Activated T-helper 1 cell treated with anti-CD3 and anti-CD28 coated beads, Interleukin-12 subunit alpha, Interleukin-12 subunit beta, Interleukin-2, Interleukin-4 antibody, amounts not matched to agents 30 ng/mL and 10 ng/mL and 1 ng/mL, durations not matched to agents 14 hours and 24 hours and 36 hours (primary cell): ENCODE measurements around the gene RNF220. TPM values are rescaled to one million over a fixed set of nuclear protein-coding genes. Genes with fewer than 3 reads are reported as not detected.

Experiments used
- DNase-seq: peaks from one replicate; pipeline ENCODE4 v3.0.0; 2021; ENCODE audit warnings: low spot score
- H3K27ac Mint-ChIP-seq: one replicate; pipeline ENCODE4 v1.8.0; 2021; ENCODE audit warnings: mild to moderate bottlenecking, mixed read lengths
- H3K27me3 Mint-ChIP-seq: one replicate; pipeline ENCODE4 v1.8.0; 2022; ENCODE audit warnings: mild to moderate bottlenecking, moderate library complexity, mixed read lengths; ENCODE audit not compliant: insufficient read depth
- H3K36me3 Mint-ChIP-seq: one replicate; pipeline ENCODE4 v1.8.0; 2021; ENCODE audit warnings: low read depth, mixed read lengths
- H3K4me1 Mint-ChIP-seq: one replicate; pipeline ENCODE4 v1.8.0; 2021; ENCODE audit warnings: low read depth, mixed read lengths
- H3K4me3 Mint-ChIP-seq: one replicate; pipeline ENCODE4 v1.8.0; 2021; ENCODE audit warnings: mild to moderate bottlenecking, moderate library complexity, mixed read lengths
- H3K9me3 Mint-ChIP-seq: one replicate; pipeline ENCODE4 v1.8.0; 2021; ENCODE audit warnings: mixed read lengths
- intact Hi-C: fragments of 100-400 bp; cut with micrococcal nuclease; formaldehyde crosslinking; loops from one replicate; pipeline ENCODE4 v1.15.1; 2024
- total RNA-seq: library from RNA; stranded (reverse); gene quantifications from 2 replicates; pipeline ENCODE4 v1.2.3, GENCODE V29; 2022

The RNF220 gene
- total RNA-seq, 1 donor from 2014 or later, result 103 TPM

DNA sequence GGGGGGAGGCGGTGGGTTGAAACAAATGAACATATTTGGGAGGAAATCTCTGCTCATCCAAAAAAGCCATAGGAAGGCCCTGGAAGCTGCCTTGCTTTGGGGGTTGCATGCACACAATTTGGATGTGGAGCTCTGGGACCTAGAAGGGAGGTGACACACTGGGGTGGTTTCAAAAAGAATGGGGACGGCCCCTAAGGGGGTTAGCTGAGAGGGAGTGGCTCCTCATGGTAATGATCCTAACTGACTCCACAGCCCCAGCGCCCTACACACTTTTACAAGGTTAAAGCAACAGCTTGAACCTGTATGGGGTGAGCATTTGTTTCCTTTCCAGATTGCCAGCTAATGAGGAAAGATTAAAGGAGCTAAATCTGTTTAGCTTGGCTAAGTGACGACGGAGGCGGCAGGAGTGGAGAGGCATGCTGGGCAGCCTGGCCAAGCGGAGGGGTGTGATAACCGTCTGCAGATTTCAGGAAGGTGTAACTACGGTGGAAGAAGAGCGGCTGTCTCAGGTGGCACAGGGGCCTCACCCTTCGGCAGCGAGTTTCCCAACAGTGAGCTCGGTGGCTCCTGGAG, 107.3 kb downstream of the RNF220 start:
- no peaks in the 10 kb centered on the region for H3K9me3 Mint-ChIP-seq
- H3K27me3 Mint-ChIP-seq, result peaks cover 9% of the 10 kb centered on the region
- DNase-seq, result no peak
- H3K4me3 Mint-ChIP-seq, result no peak overlapping the region
- intact Hi-C loops, result no loop called here
- H3K36me3 Mint-ChIP-seq, result no peaks in the 10 kb centered on the region
- H3K27ac Mint-ChIP-seq, result no peak overlapping the region
- H3K4me1 Mint-ChIP-seq, result peaks cover 9% of the 10 kb centered on the region

GRCh38 chr1:44513111-44513510, 108.1 kb downstream of the RNF220 start:
- H3K9me3 Mint-ChIP-seq, result no peaks in the 10 kb centered on the region
- intact Hi-C loops, result no loop called here
- H3K4me3 Mint-ChIP-seq, result no peak overlapping the region
- peaks cover 9% of the 10 kb centered on the region for H3K27me3 Mint-ChIP-seq
- H3K27ac Mint-ChIP-seq, result no peak overlapping the region
- peaks cover 9% of the 10 kb centered on the region for H3K4me1 Mint-ChIP-seq
- no peak for DNase-seq
- H3K36me3 Mint-ChIP-seq, result no peaks in the 10 kb centered on the region

GRCh38 chr1:44514673-44515072, 109.6 kb downstream of the RNF220 start:
- intact Hi-C loops, result no loop called here
- Mint-ChIP-seq H3K9me3 (no peaks in the 10 kb centered on the region), H3K27ac (no peak overlapping the region), H3K36me3 (no peaks in the 10 kb centered on the region), H3K27me3 (peaks cover 9% of the 10 kb centered on the region), H3K4me3 (no peak overlapping the region), H3K4me1 (peaks cover 9% of the 10 kb centered on the region)
- DNase-seq, result no peak

DNA sequence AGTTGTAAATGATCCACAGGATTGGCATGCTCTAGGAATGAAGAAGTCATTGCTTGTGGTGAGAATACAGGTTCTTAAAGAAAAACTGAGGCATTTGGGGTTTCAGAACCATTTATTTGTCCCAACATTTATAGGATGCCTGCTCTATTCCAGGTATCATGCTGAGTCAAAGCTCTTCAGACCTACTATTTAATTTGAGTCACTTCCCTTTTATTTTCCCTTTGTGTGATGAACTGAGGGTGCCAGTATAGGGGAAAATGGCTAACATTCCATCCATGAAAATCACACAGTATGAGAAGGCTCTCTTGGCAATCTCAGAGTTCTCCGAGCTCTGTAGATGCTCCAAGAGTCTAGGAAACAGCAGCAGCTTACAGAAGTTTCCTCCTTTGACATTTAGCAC, 110.4 kb downstream of the RNF220 start:
- intact Hi-C loops, result no loop called here
- H3K27me3 Mint-ChIP-seq, result peaks cover 9% of the 10 kb centered on the region
- no peak overlapping the region for H3K4me3 Mint-ChIP-seq
- H3K9me3 Mint-ChIP-seq, result no peaks in the 10 kb centered on the region
- no peaks in the 10 kb centered on the region for H3K36me3 Mint-ChIP-seq
- peaks cover 9% of the 10 kb centered on the region for H3K4me1 Mint-ChIP-seq
- no peak for DNase-seq
- no peak overlapping the region for H3K27ac Mint-ChIP-seq

GRCh38 chr1:44519035-44519676, 114.1 kb downstream of the RNF220 start:
- no peak overlapping the region for H3K27ac Mint-ChIP-seq
- H3K4me3 Mint-ChIP-seq, result no peak overlapping the region
- H3K36me3 Mint-ChIP-seq, result no peaks in the 10 kb centered on the region
- no peaks in the 10 kb centered on the region for H3K4me1 Mint-ChIP-seq
- DNase-seq, result no peak
- peaks cover 9% of the 10 kb centered on the region for H3K27me3 Mint-ChIP-seq
- no peaks in the 10 kb centered on the region for H3K9me3 Mint-ChIP-seq
- intact Hi-C loops, result no loop called here

GRCh38 chr1:44521378-44522080, 116.5 kb downstream of the RNF220 start:
- Mint-ChIP-seq H3K27me3 (peaks cover 3% of the 10 kb centered on the region), H3K9me3 (no peaks in the 10 kb centered on the region), H3K4me1 (no peaks in the 10 kb centered on the region), H3K27ac (no peak overlapping the region), H3K4me3 (no peak overlapping the region), H3K36me3 (no peaks in the 10 kb centered on the region)
- intact Hi-C loops, result no loop called here
- no peak for DNase-seq

DNA sequence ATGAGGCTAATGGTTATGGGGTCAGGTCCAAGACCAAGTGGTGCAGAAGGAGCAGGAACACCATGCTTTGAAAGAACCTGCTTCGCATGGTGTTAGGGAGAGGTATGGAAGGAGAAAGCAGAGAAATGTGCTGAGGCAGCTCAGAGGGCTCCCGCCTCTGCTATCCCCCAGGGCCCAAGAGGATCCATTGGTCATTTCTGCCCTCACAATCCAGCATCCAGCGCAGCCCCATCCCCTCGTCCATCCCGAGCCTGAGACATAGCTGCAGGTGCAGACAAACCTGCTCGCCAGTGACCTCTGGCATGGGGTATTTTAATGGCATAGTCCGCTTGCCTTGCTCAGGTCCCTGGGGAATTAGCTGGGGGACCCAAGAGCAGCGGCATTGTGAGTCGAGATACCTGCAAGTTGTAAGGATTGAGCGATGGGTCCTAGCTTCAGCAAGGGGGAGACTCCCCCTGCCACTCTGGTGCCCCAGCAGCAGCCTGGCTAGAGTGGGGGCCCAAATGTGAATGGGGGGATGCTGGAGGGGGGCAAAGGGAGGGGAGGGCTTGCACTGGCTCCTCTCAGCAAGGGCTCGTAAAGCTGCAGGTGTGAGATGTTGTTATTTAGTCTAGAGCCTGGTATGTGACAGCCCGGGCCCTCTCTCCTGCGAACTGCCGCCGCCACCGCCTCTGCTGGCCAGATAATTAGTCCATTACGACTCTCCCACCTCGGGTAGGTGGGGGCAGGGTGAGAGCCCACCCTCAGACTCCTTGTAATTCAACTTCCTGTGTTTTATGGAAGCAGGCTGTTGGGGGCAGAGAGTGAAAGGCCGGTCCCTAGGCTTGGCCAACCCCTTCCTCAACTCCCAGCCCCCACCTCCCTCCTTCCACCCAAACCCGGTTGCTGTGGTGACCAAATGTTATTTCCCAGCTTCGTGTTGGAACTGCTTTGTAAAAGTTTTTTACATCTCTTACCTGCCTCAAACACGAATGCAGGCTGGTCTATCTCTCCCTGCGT, 118.8 kb downstream of the RNF220 start:
- DNase-seq, result no peak
- no peak overlapping the region for H3K4me3 Mint-ChIP-seq
- intact Hi-C loops, result no loop called here
- no peaks in the 10 kb centered on the region for H3K9me3 Mint-ChIP-seq
- no peaks in the 10 kb centered on the region for H3K36me3 Mint-ChIP-seq
- no peaks in the 10 kb centered on the region for H3K27me3 Mint-ChIP-seq
- no peak overlapping the region for H3K27ac Mint-ChIP-seq
- no peaks in the 10 kb centered on the region for H3K4me1 Mint-ChIP-seq

DNA sequence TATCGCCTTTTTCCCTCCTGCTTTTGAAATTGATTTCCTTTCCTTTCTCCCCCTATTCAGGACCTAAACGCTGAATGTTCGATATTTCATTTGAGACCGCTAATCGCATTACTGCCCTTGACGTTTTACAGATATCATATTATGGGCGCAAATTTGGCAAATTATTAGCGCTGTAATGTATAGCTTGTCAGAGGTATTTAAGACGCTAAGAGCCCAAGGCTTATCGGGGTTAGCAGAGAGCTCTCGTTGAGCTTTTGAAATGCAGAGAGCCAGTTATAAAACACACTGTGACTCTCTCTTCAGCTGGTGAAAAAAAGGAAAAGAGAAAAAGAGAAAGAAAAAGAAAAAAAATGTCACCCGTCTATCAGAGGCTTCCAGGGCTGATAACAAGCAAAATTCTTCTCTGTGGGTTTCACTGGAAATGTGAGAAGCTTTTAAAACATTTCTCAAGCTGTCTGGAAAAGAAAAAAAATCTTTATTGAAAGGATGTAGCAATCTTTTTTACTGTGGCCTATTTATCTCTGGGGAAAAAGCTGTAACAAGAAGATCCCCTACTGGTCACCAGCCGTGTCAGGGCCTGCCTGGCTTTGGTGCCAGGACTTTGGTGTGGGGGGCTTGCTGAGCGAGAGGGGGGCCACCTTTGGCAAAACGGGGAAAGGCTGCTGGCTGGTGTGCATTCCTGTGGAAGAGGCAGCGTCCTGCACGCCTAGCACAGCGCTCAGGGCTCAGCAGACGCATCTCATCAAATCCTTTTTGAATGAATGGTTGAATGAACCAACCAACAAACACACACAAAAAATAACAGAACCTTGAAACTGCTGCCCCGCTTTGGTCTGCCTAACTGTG, 119.8 kb downstream of the RNF220 start:
- no peak overlapping the region for H3K4me3 Mint-ChIP-seq
- H3K4me1 Mint-ChIP-seq, result no peaks in the 10 kb centered on the region
- H3K27me3 Mint-ChIP-seq, result no peaks in the 10 kb centered on the region
- no peak for DNase-seq
- H3K27ac Mint-ChIP-seq, result no peak overlapping the region
- no peaks in the 10 kb centered on the region for H3K36me3 Mint-ChIP-seq
- intact Hi-C loops, result no loop called here
- no peaks in the 10 kb centered on the region for H3K9me3 Mint-ChIP-seq

DNA sequence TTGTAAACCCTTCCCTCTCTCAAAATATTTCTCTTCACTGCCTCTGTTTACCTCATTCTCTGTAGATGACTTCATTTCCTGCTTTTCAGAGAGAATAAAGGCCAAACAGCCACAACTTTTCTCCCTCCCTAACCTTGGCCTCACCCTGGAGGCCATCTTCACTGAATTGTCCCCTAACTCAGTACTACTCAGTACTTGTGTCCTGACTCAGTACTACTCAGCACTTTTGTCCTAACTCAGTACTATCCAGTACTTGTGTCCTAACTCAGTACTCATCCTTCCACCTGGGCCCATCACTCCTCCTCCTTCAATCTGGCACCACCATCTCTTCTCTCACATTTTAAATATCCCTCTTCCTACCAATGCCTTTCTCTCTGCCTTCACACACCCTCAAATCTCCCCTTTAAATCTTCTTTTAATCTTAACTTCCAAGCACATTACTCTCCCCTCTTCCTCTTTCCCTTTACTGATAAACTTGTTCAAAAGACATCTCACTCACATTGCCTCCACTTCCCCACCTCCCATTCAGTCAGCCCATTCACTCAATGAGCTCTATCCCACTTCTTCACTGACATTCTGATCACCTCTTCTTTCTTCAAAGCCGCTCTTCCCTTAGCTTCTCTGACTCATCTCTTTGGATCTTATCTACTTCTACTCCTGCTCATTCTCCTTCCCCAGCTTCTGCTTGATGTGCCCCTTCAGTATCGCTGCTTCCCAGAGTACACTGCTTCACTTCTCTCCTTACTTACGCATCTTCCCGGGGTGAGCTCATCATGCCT, 121.4 kb downstream of the RNF220 start:
- no peaks in the 10 kb centered on the region for H3K9me3 Mint-ChIP-seq
- H3K27me3 Mint-ChIP-seq, result peaks cover 5% of the 10 kb centered on the region
- no peak overlapping the region for H3K27ac Mint-ChIP-seq
- H3K36me3 Mint-ChIP-seq, result no peaks in the 10 kb centered on the region
- intact Hi-C loops, result no loop called here
- no peak for DNase-seq
- H3K4me1 Mint-ChIP-seq, result no peaks in the 10 kb centered on the region
- H3K4me3 Mint-ChIP-seq, result no peak overlapping the region

DNA sequence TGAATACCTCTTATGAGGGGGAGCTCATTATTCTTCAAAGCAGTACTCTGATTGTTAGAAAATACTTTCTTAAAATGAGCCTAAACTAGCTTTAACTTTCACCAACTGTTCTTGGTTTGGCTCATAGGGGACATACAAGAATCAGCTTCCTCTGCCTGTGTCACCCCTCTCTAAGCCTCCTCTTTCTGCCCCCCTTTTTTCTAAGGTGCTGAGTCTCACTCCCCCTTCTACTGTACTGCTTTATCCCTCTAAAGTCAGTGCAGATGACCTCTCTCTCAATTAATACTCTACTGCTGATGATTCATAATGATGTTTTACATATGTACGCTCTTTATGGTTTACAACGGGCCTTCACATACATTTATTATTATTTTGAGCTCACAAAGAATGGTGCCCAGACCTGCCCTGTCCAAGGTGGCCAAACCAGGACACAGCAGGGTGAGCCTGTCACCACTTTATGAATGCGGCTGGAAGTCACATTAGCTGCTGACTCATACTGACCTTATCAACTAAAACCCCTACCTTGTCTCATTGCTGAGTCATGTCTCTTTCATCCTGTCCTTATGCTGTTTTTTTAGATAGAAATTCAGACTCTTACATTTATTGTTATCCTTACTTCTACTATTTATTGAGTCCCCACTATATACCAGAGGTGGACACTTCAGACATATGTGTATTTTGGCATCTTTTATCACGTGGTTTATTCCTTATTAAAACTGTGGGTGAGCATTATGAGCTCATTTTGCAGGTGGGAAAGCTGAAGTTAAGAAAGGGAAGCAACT, 126.9 kb downstream of the RNF220 start:
- Mint-ChIP-seq H3K36me3 (no peaks in the 10 kb centered on the region), H3K27ac (no peak overlapping the region), H3K27me3 (peaks cover 14% of the 10 kb centered on the region), H3K4me3 (no peak overlapping the region), H3K4me1 (peaks cover 11% of the 10 kb centered on the region), H3K9me3 (no peaks in the 10 kb centered on the region)
- DNase-seq, result no peak
- intact Hi-C loops, result no loop called here

GRCh38 chr1:44532567-44532944, 127.5 kb downstream of the RNF220 start:
- intact Hi-C loops, result no loop called here
- Mint-ChIP-seq H3K27me3 (peaks cover 14% of the 10 kb centered on the region), H3K4me3 (no peak overlapping the region), H3K4me1 (peaks cover 11% of the 10 kb centered on the region), H3K9me3 (no peaks in the 10 kb centered on the region), H3K27ac (no peak overlapping the region), H3K36me3 (no peaks in the 10 kb centered on the region)
- no peak for DNase-seq
